Measurements from ENCODE around the gene TRPC5OS.

DNA sequence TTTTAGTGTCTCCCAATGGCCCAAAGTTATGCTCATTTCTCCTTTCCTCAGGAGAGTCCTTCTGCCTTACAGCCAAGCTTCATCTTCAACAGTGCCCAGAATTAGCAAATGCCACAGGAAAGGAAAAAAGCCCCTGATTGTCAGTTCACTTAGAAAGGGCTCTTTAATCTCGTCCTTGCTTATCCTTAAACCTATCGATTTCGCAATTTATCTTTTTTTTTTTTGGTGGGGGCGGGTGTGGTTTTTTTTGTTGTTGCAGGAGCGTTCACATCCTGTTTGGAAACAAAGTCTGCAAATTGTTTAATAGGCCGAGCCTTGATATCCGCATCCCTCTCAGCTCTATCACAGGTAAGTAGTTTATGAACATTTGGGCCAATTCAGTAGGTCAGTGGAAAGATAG is 20.2 kb downstream of the TRPC5OS start:
- TF ChIP-seq POLR2A (IDR thresholded peaks at IDR 0.05; ENCODE audit: low read length) (no peak), GATA1 (IDR thresholded peaks at IDR 0.05; ENCODE audit: low read depth, low read length) (no peak)
